ENCODE data around the gene SPAG16. TPM values are rescaled to one million over a fixed set of nuclear protein-coding genes. Genes with fewer than 3 reads are reported as not detected.

Gene SPAG16
- total RNA-seq, 1 experiment from 2014 or later, result 17.3 TPM

- H3K9me3 Mint-ChIP-seq, result no peaks in the 10 kb centered on the region
- H3K4me3 Mint-ChIP-seq, result no peak overlapping the region
- no peak overlapping the region for H3K56ac ChIP-seq (ENCODE audit: insufficient read length, low read depth, low read length)
- whole genome bisulfite sequencing (ENCODE audit: extremely low coverage, insufficient read length, low lambda C conversion rate), result no CpG with 5 or more reads among the region's 3 CpGs
- no peak overlapping the region for H4K8ac ChIP-seq (replicated peaks; ENCODE audit: insufficient read length, low read depth, low read length)
- no peaks in the 10 kb centered on the region for H3K79me1 ChIP-seq (ENCODE audit: insufficient read depth, low read depth, low read length, poor library complexity, severe bottlenecking)
- H3K27me3 Mint-ChIP-seq (ENCODE audit: low read depth), result no peaks in the 10 kb centered on the region
- no peak overlapping the region for H3K9ac ChIP-seq (ENCODE audit: extremely low read depth, insufficient read length, low read length)
- no peak overlapping the region for H2BK5ac ChIP-seq (ENCODE audit: insufficient read length, low read length)
- no peak overlapping the region for H3K18ac ChIP-seq (ENCODE audit: insufficient read length, low read depth, low read length)
- H3K23ac ChIP-seq (ENCODE audit: insufficient read length, low read depth, low read length), result no peak overlapping the region
- no peak overlapping the region for H3T11ph ChIP-seq (ENCODE audit: low read length)
- H2BK12ac ChIP-seq (ENCODE audit: insufficient read length, low read depth, low read length), result no peak overlapping the region
- DNase-seq, result no peak
- no peaks in the 10 kb centered on the region for H4K20me1 ChIP-seq (ENCODE audit: control insufficient read depth, insufficient read depth, insufficient read length)
- no peak overlapping the region for H2BK15ac ChIP-seq (ENCODE audit: low read depth, low read length)
- no peak overlapping the region for H2AFZ ChIP-seq (ENCODE audit: low read length)
- H4K5ac ChIP-seq (ENCODE audit: insufficient read length, low read depth, low read length), result no peak overlapping the region
- no peak overlapping the region for H2AK5ac ChIP-seq (ENCODE audit: insufficient read length, low read length)
- TF ChIP-seq, protein P1, sequence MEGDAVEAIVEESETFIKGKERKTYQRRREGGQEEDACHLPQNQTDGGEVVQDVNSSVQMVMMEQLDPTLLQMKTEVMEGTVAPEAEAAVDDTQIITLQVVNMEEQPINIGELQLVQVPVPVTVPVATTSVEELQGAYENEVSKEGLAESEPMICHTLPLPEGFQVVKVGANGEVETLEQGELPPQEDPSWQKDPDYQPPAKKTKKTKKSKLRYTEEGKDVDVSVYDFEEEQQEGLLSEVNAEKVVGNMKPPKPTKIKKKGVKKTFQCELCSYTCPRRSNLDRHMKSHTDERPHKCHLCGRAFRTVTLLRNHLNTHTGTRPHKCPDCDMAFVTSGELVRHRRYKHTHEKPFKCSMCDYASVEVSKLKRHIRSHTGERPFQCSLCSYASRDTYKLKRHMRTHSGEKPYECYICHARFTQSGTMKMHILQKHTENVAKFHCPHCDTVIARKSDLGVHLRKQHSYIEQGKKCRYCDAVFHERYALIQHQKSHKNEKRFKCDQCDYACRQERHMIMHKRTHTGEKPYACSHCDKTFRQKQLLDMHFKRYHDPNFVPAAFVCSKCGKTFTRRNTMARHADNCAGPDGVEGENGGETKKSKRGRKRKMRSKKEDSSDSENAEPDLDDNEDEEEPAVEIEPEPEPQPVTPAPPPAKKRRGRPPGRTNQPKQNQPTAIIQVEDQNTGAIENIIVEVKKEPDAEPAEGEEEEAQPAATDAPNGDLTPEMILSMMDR (conservative IDR thresholded peaks at IDR 0.05), result no peak
- H3K4ac ChIP-seq (ENCODE audit: low read depth, low read length), result no peak overlapping the region
- peaks cover 15 to 17% of the 10 kb centered on the region in 2 experiments for H3K4me1 Mint-ChIP-seq
- no peak overlapping the region for H2BK120ac ChIP-seq (ENCODE audit: low read depth, low read length, poor library complexity, severe bottlenecking)
- H3K27ac Mint-ChIP-seq, result no peak overlapping the region; a peak in 1 of 7 replicates
- H3K36me3 Mint-ChIP-seq (ENCODE audit: insufficient read depth in 1 of 3, low read depth in 3 of 3), result no peaks in the 10 kb centered on the region
- H3K79me2 ChIP-seq (ENCODE audit: insufficient read depth, low read length), result no peaks in the 10 kb centered on the region
- H4K91ac ChIP-seq (ENCODE audit: insufficient read length, low read depth, low read length), result no peak overlapping the region
- H3K27ac ChIP-seq (ENCODE audit: insufficient read length, low read depth, low read length), result no peak overlapping the region
- H3K9me3 ChIP-seq (ENCODE audit: control insufficient read depth, low read depth, low read length), result no peaks in the 10 kb centered on the region
- no peak overlapping the region for H3K14ac ChIP-seq (ENCODE audit: insufficient read depth, low read length)
- no peaks in the 10 kb centered on the region; the same call in 1 of the 2 replicates for H3K4me1 ChIP-seq (ENCODE audit: insufficient read depth, low read length)
- H3K23me2 ChIP-seq (ENCODE audit: insufficient read length, low read depth, low read length, poor library complexity, severe bottlenecking), result no peaks in the 10 kb centered on the region
- no peaks in the 10 kb centered on the region for H3K27me3 ChIP-seq (ENCODE audit: insufficient read depth, low read length)
- no peak overlapping the region for H2BK20ac ChIP-seq (ENCODE audit: low read depth, low read length, poor library complexity, severe bottlenecking)
- no peak overlapping the region for H3K4me2 ChIP-seq (ENCODE audit: insufficient read depth, insufficient read length, low read length)
These were observed 45.3 kb upstream of the SPAG16 start for GRCh38 chr2:213238753-213239495.

Data from H9 (cell line).